Activated gamma-delta T cell (primary cell): ENCODE measurements around the gene GRIK2.
"Not testable (repeated sequence)": the region's sequence is repeated elsewhere in the genome, so short reads cannot be mapped to it uniquely, and the experiment has no call there.

Experiments
- DNase-seq: peaks from one replicate; lab custom pipeline; 2025; lab: John Stamatoyannopoulos, UW

The GRIK2 gene

GRCh38 chr6:102022803-102023202, 629.3 kb downstream of the GRIK2 start:
- DNase-seq, result no peak

GRCh38 chr6:102023977-102024657, 630.6 kb downstream of the GRIK2 start:
- DNase-seq, result no peak

- no peak for DNase-seq
Observed at GRCh38 chr6:102026649-102027048, 633.1 kb downstream of the GRIK2 start.

GRCh38 chr6:102028176-102028575, 634.7 kb downstream of the GRIK2 start:
- DNase-seq, result no peak

- DNase-seq, result no peak
Observed at GRCh38 chr6:102038964-102039363, 645.5 kb downstream of the GRIK2 start.

- DNase-seq, result no peak
Observed at GRCh38 chr6:102039441-102039840, 645.9 kb downstream of the GRIK2 start.

GRCh38 chr6:102051001-102051400, 657.5 kb downstream of the GRIK2 start:
- DNase-seq, result no peak

GRCh38 chr6:102051720-102052119, 658.2 kb downstream of the GRIK2 start:
- no peak for DNase-seq

GRCh38 chr6:102064142-102064541, 670.6 kb downstream of the GRIK2 start:
- DNase-seq, result no peak

- DNase-seq, result no peak
Observed at GRCh38 chr6:102066301-102066700, 672.8 kb downstream of the GRIK2 start.

- no peak for DNase-seq
Observed at GRCh38 chr6:102068349-102068929, 674.9 kb downstream of the GRIK2 start.

GRCh38 chr6:102075539-102075938, 682.0 kb downstream of the GRIK2 start:
- DNase-seq, result no peak

- no peak for DNase-seq
Observed at GRCh38 chr6:102085257-102085656, 691.7 kb downstream of the GRIK2 start.

- not testable (repeated sequence) for DNase-seq
Observed at GRCh38 chr6:102088160-102088559, 694.7 kb downstream of the GRIK2 start.

GRCh38 chr6:102114402-102114801, 720.9 kb downstream of the GRIK2 start:
- no peak for DNase-seq

- no peak for DNase-seq
Observed at GRCh38 chr6:102115911-102116310, 722.4 kb downstream of the GRIK2 start.

- no peak for DNase-seq
Observed at GRCh38 chr6:102118034-102118433, 724.5 kb downstream of the GRIK2 start.
